Uterus (tissue), 4 donors: ENCODE data around the gene SLC41A3. TPM values are rescaled to one million over a fixed set of nuclear protein-coding genes. Genes with fewer than 3 reads are reported as not detected.

Source experiments
- DNase-seq, 2 donors: peaks; one replicate each; pipeline ENCODE4 v3.0.0-alpha.2; 2019 to 2020
- H3K27ac ChIP-seq, 2 donors: fragments of 200-600 bp; sonication (generic); 1 replicate in 1 of 2; 2 replicates in 1 of 2; pipeline ENCODE4 v1.5.1; 2016 to 2018
- H3K27me3 ChIP-seq, 2 donors: fragments of 200-600 bp; sonication (generic); one replicate each; pipeline ENCODE4 v1.5.1; 2018 to 2019; ENCODE audit warnings: control low read depth in 1 of 2
- H3K36me3 ChIP-seq, 2 donors: fragments of 200-600 bp; sonication (generic); one replicate each; pipeline ENCODE4 v1.5.1; 2019; ENCODE audit warnings: control low read depth in 1 of 2
- H3K4me1 ChIP-seq, 2 donors: fragments of 200-600 bp; sonication (generic); one replicate each; pipeline ENCODE4 v1.5.1; 2018 to 2019; ENCODE audit warnings: control low read depth in 1 of 2
- H3K4me3 ChIP-seq, 2 donors: fragments of 200-600 bp; sonication (generic); 1 replicate in 1 of 2; 2 replicates in 1 of 2; pipeline ENCODE4 v1.5.1; 2018 to 2019; ENCODE audit warnings: mild to moderate bottlenecking in 1 of 2
- H3K9me3 ChIP-seq, 2 donors: fragments of 200-600 bp; sonication (generic); one replicate each; pipeline ENCODE4 v1.5.1; 2019; ENCODE audit warnings: control low read depth in 1 of 2
- POLR2A ChIP-seq, 2 donors: fragments of 450-650 bp; IDR thresholded peaks; one replicate each; pipeline ENCODE4 v1.6.1; 2016; ENCODE audit warnings: antibody characterized with exemption in 2 of 2, mild to moderate bottlenecking in 1 of 2, moderate library complexity in 1 of 2
- intact Hi-C: fragments of 100-400 bp; cut with DNase I; formaldehyde crosslinking; loops from one replicate; pipeline ENCODE4 v1.15.1; 2023; ENCODE audit warnings: low total_unique reads
- total RNA-seq, 4 donors: library from RNA; depleted of rRNA in 3 of 4; stranded (reverse); fragments of >200 nt in 3 of 4; gene quantifications; one replicate each; pipeline versions ENCODE4 v1.1.0 to v1.2.4, GENCODE V29; 2014 to 2023
- TF ChIP-seq, protein P1 (sequence below), 4 experiments: fragments of 200-600 bp in 2 of 4; fragments of 450-650 bp in 2 of 4; sonication (generic) in 2 of 4; IDR thresholded peaks; one replicate each; pipeline ENCODE4 v1.5.1; 2016 to 2019; ENCODE audit warnings: antibody characterized with exemption in 4 of 4, mild to moderate bottlenecking in 2 of 4, moderate library complexity in 1 of 4
- donor health status: DM: yes; HTN: yes; CAD: no.

The SLC41A3 gene
- total RNA-seq, 4 donors from 2014 or later = 65.9 to 94.9 (median 77.4) TPM

DNA sequence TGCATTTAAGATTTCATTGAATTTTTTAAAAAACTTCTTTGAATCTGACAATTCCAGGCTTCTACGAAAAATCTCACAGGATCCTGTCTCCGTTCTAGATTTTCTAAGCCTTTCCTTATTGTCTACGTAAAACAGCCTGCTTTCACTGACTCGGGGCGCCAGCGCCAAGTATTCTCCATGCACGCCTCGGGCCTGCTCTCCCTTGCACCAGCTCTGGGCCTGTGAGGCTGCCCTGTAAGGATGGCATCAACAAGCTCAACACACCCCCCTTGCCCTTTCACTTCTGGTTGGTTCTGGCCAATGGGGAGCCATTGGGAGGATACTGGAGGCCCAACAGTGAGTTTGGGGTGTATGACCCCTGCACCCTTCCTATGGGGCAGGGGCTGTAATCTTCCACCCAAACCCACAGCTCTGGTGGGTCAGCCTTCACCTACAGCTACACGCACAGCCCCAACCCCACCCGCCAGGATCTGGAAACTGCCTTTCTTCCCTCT lies 47.8 kb downstream of the SLC41A3 start:
- no peaks in the 10 kb centered on the region for H3K27me3 ChIP-seq
- intact Hi-C loops = no loop called here
- peaks cover 3 to 5% of the 10 kb centered on the region in 2 donors for H3K4me1 ChIP-seq
- DNase-seq = no peak
- no peak for TF ChIP-seq POLR2A (IDR thresholded peaks at IDR 0.05)
- TF ChIP-seq, protein P1, sequence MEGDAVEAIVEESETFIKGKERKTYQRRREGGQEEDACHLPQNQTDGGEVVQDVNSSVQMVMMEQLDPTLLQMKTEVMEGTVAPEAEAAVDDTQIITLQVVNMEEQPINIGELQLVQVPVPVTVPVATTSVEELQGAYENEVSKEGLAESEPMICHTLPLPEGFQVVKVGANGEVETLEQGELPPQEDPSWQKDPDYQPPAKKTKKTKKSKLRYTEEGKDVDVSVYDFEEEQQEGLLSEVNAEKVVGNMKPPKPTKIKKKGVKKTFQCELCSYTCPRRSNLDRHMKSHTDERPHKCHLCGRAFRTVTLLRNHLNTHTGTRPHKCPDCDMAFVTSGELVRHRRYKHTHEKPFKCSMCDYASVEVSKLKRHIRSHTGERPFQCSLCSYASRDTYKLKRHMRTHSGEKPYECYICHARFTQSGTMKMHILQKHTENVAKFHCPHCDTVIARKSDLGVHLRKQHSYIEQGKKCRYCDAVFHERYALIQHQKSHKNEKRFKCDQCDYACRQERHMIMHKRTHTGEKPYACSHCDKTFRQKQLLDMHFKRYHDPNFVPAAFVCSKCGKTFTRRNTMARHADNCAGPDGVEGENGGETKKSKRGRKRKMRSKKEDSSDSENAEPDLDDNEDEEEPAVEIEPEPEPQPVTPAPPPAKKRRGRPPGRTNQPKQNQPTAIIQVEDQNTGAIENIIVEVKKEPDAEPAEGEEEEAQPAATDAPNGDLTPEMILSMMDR (IDR thresholded peaks at IDR 0.05) = no peak
- H3K4me3 ChIP-seq = no peak overlapping the region
- H3K27ac ChIP-seq = peak overlapping the region in 1 of 2 donors; percentile 73
- no peaks in the 10 kb centered on the region for H3K36me3 ChIP-seq
- H3K9me3 ChIP-seq = no peaks in the 10 kb centered on the region

DNA sequence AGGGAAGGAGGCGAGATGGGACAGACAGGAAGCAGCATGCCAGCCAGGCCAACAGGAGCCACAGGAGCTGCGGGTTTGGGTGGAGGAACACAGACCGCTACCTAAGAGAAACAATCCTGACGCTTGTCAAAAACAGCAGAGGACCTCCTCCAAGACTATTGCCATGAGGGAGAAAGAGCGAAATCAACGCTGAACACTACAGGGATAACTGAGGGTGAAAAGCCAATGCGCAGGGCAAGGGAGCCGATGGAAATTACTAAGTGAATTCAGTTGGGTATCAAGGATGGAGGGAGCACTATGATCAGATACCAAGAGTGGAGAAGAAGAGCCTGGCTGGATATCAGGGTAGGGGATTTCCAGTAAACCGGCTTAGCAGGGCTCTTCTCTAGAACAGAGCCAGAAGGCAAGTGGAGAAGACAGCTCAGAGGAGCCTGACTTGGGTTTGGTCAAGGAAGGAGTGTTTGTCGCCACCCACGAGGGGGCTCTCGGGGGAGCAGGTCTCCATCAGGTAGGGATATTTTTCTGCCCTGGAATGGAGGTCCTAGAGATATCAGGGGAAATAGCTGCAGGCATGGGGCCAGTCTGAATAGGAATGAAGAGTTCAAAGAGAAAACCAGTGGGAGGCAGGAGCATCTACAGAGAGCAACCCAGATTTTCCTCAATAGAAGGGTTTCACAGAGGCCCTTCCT lies 48.4 kb downstream of the SLC41A3 start:
- Histone ChIP-seq H3K36me3 (no peaks in the 10 kb centered on the region), H3K4me3 (no peak overlapping the region), H3K4me1 (peaks cover 3 to 5% of the 10 kb centered on the region in 2 donors), H3K9me3 (no peaks in the 10 kb centered on the region), H3K27ac (peak overlapping the region; percentile 73 to 77), H3K27me3 (no peaks in the 10 kb centered on the region)
- peak in 1 of 2 donors; percentile 16 for DNase-seq
- TF ChIP-seq, protein P1 (IDR thresholded peaks at IDR 0.05) = no peak
- intact Hi-C loops = no loop called here

DNA sequence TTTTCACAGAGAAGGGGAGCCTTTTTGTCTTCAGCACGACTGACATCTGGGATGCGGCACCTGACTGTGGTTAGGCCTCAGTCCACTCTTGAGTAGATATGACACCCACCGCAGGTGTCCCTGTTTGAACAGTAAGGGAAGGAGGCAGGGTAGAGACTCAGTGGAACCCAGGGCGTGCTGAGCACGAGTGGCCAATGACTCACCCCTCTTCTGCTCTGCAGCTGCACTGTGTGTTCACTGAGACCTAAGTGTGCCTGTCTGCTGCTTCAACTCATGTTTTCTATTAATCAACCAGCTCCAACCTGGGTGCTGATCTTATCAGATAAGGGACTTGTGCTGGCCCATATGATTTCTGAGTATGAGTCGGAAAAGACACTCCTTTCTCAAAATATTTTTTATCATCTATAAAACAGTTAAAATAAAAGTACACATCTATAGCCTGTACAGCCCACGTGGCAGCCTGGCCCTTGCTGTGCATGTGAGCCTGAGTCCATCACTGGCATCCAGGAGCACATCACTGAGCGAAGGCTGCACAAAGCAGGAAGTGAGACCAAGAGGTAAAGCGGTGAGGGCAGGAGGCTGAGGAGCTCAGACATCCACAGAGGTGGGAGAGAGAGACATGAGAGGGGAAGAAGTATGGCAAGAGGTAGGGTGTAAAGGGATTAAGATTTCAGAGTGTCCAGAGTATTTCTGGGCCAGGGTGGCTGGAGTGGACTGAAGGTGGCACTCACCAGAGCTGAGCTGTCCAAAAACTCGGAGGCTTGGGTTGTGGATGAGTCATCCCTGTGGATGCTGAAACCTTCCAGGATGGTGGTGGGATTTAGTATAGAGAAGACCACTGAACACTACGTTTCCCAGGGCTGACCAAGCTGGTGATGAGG lies 49.2 kb downstream of the SLC41A3 start:
- Histone ChIP-seq H3K36me3 (no peaks in the 10 kb centered on the region), H3K27me3 (no peaks in the 10 kb centered on the region), H3K4me3 (no peak overlapping the region), H3K27ac (peak overlapping the region; percentile 73 to 77), H3K4me1 (peaks cover 3 to 5% of the 10 kb centered on the region in 2 donors), H3K9me3 (no peaks in the 10 kb centered on the region)
- no peak for TF ChIP-seq POLR2A (IDR thresholded peaks at IDR 0.05)
- TF ChIP-seq, protein P1 (IDR thresholded peaks at IDR 0.05) = no peak
- DNase-seq = peak in 1 of 2 donors; percentile 66
- intact Hi-C loops = no loop called here

DNA sequence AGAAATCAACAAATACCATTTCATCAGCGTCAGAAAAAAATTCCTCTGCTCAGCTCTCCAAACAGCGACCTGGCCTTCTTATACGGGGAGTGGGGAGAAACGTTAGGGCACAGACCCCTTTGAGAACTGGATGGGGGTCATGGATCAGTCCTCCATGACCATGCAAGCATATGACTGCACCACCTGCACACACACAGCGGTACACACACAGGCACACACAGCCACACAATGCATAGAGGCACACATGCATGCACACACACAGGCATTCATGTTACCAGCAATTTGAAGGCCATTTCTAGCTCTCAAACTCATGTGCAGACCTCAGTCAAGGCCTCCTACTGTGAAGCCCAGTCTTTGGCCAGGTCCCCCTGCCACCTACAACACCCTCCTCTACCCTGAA lies 50.2 kb downstream of the SLC41A3 start:
- H3K9me3 ChIP-seq = no peaks in the 10 kb centered on the region
- peaks cover 3 to 5% of the 10 kb centered on the region in 2 donors for H3K4me1 ChIP-seq
- no peaks in the 10 kb centered on the region for H3K36me3 ChIP-seq
- peak overlapping the region; percentile 73 to 77 for H3K27ac ChIP-seq
- intact Hi-C loops = no loop called here
- no peaks in the 10 kb centered on the region for H3K27me3 ChIP-seq
- H3K4me3 ChIP-seq = no peak overlapping the region
- no peak for DNase-seq
- TF ChIP-seq POLR2A (IDR thresholded peaks at IDR 0.05) = no peak
- TF ChIP-seq, protein P1 (IDR thresholded peaks at IDR 0.05) = no peak
